Measurements from ENCODE around the gene SLC2A4RG. TPM values are rescaled to one million over a fixed set of nuclear protein-coding genes. Genes with fewer than 3 reads are reported as not detected.

SLC2A4RG gene, protein sequence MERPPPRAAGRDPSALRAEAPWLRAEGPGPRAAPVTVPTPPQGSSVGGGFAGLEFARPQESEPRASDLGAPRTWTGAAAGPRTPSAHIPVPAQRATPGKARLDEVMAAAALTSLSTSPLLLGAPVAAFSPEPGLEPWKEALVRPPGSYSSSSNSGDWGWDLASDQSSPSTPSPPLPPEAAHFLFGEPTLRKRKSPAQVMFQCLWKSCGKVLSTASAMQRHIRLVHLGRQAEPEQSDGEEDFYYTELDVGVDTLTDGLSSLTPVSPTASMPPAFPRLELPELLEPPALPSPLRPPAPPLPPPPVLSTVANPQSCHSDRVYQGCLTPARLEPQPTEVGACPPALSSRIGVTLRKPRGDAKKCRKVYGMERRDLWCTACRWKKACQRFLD
- total RNA-seq (2014; rRNA removed; shearing (Covaris generic)): 39.8 and 49.2 TPM in 2 replicates
- polyA plus RNA-seq (2015; cell fraction: cytosol; rRNA removed): 67.5 and 68.4 TPM in 2 replicates
- polyA plus RNA-seq (2015; cell fraction: nucleus; rRNA removed): 97.1 and 120 TPM in 2 replicates

DNA sequence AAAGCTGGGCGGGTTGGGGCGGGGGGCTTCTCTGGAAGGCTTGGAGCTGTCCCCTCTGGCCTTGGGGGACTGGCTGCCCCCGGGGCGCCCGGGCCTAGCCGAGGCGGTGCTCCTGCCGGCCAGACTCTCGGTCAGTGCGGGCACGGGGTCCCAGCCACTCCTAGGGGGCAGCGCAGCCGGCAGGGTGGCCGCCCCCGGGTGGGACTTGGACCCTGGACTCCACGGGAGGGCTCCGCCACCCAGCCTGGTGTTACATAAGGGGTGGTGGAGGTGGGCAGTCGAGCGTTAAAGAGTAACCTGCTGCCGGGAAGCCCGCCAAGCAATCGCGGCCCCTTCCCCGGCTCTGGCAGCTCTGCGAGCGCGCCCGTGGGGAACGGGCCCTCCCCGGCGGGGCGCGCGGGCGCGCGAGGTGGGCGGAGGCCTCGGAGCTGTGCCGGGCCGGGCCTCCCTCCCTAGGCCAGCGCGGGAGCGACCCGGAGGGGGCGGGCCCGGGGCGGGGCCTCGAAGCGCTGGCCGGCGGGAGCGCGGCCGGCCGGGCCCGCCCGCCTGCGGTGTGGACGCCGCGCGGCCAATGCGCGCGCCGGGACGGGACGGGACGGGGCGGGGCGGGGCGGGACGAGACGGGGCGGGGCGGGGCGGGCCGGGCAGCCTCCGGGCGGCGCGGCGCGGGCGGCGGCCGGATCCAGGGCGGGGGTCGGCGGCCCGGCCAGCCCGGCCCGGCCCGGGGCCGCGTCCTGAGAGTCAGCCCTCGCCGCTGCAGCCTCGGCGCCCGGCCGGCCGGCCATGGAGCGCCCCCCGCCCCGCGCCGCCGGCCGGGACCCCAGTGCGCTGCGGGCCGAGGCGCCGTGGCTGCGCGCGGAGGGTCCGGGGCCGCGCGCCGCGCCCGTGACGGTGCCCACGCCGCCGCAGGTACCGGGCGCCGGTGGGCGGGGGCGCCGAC is at the start of gene SLC2A4RG:
Gene SLC2A4RG, plus strand, starts transcription at position 647 of the 940 bp plus-strand sequence. Its CDS starts 137 bp downstream, at position 784.
- no peak for DNase-seq (ENCODE audit: low read depth)

DNA sequence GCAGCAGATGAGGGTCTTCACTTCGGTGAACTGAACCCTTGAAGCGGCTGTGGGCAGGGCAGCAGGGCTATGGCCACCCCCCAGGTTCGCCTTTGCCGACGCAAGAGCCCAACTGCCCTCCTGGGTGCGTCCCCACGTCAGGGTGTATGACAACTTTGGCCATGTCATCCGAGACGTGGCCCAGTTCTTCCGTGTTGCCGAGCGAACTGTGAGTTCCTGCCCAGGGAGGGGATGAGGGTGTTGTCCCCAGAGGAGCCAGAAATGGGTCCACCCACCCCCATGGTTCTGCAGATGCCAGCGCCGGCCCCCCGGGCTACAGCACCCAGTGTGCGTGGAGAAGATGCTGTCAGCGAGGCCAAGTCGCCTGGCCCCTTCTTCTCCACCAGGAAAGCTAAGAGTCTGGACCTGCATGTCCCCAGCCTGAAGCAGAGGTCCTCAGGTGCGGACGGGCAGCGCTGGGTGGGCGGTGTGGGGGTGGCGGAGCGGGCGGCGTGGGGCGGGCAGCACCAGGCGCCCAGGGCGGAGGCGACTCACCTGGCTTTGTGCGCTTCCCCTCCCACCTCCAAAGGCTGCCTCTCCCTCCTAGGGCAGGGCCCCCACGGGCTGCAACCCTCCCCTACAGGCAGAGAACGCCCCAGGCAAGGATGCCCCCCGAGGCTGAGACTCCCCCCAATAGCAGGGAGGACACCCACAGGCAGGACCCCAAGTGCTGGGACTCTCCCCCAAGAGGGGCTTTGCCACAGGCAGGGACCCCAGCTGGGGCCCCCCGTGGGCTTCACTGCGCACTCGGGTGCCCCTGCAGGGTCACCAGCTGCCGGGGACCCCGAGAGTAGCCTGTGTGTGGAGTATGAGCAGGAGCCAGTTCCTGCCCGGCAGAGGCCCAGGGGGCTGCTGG is 49.3 kb upstream of the SLC2A4RG start:
- no peak for DNase-seq (ENCODE audit: low read depth)

DNA sequence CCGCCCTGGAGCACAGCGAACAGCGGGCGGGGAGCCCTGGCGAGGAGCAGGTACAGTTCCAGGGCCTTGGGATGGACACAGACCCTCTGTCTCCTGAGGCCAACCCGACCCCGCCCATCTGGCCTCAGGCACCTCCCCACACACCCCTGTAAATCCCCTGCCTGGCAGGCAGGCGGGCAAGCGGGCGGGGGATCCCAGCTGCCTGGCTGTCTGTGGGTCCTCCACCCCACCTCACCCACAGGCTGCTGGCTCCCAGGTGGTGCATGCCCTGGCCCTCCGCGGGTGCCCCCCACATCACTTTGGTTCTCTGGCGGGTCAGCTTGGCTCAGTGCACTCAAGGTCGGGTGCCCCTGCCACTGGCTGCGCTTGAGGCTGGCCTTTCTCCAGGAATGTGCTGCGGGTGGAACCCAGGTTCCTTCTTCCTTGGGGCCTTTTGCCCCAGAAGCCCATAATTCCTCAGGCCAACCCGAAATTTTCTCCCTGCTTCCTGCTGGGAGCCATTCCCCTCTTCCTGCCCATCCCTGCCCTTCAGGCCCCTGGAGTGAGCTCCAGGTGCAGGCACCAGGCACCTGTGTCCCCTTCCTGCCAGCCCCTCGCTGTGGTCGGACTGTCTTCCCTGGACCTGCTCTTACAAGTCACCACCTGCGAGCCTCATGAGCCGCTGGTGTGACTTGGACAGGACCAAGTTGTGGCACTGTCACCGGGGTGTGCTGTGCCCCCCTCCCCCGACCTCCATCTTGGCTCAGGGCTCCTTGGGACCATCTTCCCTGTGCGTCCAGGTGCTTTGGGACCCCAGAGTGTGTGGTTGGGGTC is 48.5 kb upstream of the SLC2A4RG start:
- no peak for DNase-seq (ENCODE audit: low read depth)

DNA sequence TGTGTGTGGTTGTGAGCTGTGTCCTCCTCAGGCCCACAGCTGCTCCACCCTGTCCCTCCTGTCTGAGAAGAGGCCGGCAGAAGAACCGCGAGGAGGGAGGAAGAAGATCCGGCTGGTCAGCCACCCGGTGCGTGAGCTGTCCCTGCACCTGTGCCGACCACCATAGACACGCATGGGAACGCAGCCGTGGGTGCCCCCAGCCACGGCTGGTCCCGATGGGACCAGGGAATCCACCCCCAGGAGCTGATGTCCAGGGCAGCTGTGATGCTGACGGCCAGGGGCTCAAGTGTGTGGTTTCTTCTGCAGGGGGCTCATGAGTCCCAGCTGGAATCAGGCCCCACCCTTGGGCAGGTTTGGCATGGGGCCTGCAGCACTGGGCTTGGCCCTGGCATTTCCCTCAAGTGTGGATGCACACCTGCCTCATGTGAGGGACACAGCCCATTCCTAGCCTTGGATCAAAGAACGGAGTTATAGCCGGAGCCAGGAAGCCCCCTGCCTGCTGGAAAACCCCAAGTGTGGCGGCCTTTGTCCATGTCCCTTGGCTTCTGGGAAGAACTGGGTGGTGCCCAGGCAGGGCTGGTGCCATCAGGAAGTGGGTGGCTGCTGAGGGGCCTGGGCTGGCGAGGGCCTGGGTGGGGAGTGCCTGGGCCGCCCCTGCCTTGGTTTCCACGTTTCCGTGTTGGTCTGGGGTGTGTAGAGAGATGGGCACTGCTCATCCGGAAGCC is 47.7 kb upstream of the SLC2A4RG start:
- no peak for DNase-seq (ENCODE audit: low read depth)

DNA sequence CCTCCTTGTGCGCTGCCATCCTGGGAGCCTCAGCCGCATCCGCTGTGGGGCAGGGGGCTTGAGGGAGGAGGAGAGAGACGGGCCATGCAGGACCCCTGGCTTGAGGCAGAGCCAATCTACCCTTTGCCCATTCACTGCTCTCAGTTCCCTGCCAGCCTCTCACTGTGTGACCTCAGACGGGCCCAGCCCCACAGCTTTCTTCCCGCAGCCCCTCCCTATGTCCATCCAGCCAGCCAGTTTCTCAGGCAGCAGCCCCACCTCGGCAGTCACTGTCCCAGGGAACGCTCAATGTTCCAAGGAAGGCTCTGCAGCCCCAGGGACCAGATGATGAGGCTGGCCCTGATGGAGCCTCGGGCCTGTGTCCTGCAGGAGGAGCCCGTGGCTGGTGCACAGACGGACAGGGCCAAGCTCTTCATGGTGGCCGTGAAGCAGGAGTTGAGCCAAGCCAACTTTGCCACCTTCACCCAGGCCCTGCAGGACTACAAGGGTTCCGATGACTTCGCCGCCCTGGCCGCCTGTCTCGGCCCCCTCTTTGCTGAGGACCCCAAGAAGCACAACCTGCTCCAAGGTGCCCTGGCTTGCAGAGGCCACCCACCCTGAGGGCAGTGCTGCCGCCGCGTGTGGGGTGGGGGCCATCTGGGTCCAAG is 47.0 kb upstream of the SLC2A4RG start:
- no peak for DNase-seq (ENCODE audit: low read depth)

DNA sequence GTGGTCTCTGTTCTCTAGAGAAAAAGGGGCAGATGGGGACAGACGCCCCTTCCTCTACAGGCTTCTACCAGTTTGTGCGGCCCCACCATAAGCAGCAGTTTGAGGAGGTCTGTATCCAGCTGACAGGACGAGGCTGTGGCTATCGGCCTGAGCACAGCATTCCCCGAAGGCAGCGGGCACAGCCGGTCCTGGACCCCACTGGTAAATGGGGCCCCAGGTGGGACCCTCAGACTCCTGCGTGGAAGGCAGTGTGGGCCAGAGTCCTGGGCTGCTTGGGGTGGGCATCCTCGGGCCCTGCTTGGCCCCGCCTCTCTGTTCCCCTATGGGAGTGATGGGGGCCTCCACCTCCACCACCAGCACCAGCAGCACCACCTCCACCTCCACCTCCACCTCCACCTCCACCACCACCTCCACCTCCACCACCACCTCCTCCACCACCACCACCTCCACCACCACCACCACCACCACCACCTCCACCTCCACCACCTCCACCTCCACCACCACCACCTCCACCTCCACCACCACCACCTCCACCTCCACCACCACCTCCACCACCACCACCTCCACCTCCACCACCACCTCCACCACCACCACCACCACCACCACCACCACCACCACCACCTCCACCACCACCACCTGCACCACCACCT is 46.4 kb upstream of the SLC2A4RG start:
- no peak for DNase-seq (ENCODE audit: low read depth)

DNA sequence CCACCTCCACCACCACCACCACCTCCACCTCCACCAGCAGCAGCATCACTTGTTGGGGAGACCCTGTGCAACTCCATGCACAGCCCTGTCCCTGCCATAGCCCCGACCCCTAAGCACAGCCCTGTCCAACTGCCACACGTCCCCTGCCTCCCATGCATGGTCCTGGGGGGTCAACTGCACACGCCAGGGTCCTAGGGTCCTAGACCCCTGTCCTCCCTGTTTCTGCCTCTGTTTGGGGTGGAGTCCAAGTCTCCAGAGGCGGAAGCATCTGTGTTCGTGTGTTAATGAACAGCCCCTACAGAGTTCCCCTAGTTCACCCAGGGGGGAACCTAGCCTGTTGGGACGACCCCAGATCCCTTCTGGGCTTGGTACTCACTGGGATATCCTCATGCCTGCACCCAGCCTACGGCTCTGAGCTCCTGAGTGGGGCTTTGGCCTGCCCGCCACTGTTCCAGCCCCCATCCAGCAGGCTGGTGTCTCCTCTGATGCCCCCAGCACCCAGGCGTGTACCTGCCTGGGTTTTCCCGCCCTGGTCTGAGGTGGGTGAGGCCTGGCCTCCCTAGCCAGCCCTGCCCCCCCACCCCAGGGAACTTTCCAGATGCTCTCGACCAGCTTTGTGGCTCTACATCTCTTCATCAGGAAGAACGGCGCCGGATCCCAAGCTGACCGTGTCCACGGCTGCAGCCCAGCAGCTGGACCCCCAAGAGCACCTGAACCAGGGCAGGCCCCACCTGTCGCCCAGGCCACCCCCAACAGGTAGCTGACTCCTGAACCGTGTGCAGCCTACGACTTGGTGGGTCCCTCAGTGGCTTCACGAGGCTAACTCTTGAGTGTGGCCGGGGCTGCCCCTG is 45.6 kb upstream of the SLC2A4RG start:
- DNase-seq (ENCODE audit: low read depth): no peak

DNA sequence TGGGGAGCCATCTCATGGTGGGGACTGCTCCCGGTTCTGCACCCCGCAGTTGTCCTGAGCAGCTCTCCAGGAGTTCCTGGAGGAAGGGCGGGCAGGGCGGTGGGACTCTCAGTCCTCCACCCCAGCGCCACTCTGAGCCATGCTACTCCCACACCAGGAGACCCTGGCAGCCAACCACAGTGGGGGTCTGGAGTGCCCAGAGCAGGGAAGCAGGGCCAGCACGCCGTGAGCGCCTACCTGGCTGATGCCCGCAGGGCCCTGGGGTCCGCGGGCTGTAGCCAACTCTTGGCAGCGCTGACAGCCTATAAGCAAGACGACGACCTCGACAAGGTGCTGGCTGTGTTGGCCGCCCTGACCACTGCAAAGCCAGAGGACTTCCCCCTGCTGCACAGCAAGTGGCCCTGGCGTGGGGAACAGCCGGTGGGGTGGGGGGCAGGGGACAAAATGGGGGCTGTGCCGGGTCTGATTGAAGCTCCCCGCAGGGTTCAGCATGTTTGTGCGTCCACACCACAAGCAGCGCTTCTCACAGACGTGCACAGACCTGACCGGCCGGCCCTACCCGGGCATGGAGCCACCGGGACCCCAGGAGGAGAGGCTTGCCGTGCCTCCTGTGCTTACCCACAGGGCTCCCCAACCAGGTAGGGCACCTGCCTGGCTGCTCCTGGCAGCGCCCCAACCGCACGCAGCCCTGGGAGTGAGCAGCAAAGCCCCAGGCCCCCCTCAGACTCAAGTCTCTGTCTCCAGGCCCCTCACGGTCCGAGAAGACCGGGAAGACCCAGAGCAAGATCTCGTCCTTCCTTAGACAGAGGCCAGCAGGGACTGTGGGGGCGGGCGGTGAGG is 44.8 kb upstream of the SLC2A4RG start:
- no peak for DNase-seq (ENCODE audit: low read depth)

DNA sequence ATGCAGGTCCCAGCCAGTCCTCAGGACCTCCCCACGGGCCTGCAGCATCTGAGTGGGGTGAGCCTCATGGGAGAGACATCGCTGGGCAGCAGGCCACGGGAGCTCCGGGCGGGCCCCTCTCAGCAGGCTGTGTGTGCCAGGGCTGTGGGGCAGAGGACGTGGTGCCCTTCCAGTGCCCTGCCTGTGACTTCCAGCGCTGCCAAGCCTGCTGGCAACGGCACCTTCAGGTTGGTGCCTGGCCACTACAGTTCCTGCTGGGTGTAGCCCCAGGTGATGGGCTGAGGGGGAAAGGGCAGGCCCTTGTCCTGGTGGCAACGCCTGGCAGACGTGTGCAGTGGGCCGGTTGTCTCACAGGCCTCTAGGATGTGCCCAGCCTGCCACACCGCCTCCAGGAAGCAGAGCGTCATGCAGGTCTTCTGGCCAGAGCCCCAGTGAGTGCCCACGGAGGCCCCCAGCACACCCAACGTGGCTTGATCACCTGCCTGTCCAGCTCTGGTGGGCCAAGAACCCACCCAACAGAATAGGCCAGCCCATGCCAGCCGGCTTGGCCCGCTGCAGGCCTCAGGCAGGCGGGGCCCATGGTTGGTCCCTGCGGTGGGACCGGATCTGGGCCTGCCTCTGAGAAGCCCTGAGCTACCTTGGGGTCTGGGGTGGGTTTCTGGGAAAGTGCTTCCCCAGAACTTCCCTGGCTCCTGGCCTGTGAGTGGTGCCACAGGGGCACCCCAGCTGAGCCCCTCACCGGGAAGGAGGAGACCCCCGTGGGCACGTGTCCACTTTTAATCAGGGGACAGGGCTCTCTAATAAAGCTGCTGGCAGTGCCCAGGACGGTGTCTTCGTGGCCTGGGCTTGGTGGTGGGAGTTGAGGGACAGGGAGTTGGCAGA is 43.9 kb upstream of the SLC2A4RG start:
- no peak for DNase-seq (ENCODE audit: low read depth)

DNA sequence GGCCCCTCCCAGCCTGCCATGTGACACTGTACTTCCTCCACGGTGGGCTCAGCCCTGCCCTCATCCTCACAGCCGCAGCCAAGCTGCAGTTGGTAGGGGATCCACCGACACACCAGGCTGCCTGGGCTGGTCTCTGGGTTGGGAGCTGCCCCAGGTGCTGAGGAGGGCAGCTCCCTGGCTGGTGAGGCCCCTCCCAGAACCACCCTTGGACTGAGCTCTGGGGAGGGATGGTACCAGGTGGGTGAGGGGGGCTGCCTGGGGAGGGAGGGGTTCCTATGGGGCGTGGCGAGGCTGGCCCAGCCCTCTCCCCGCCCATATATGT is 43.3 kb upstream of the SLC2A4RG start:
- no peak for DNase-seq (ENCODE audit: low read depth)

DNA sequence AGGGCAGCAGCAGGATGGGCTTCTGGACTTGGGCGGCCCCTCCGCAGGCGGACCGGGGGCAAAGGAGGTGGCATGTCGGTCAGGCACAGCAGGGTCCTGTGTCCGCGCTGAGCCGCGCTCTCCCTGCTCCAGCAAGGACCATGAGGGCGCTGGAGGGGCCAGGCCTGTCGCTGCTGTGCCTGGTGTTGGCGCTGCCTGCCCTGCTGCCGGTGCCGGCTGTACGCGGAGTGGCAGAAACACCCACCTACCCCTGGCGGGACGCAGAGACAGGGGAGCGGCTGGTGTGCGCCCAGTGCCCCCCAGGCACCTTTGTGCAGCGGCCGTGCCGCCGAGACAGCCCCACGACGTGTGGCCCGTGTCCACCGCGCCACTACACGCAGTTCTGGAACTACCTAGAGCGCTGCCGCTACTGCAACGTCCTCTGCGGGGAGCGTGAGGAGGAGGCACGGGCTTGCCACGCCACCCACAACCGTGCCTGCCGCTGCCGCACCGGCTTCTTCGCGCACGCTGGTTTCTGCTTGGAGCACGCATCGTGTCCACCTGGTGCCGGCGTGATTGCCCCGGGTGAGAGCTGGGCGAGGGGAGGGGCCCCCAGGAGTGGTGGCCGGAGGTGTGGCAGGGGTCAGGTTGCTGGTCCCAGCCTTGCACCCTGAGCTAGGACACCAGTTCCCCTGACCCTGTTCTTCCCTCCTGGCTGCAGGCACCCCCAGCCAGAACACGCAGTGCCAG is 42.8 kb upstream of the SLC2A4RG start, which contains the start of gene TNFRSF6B:
Gene TNFRSF6B, plus strand, starts transcription at position 25 of the 729 bp plus-strand sequence. Its CDS starts 116 bp downstream, at position 141.
- no peak for DNase-seq (ENCODE audit: low read depth)

DNA sequence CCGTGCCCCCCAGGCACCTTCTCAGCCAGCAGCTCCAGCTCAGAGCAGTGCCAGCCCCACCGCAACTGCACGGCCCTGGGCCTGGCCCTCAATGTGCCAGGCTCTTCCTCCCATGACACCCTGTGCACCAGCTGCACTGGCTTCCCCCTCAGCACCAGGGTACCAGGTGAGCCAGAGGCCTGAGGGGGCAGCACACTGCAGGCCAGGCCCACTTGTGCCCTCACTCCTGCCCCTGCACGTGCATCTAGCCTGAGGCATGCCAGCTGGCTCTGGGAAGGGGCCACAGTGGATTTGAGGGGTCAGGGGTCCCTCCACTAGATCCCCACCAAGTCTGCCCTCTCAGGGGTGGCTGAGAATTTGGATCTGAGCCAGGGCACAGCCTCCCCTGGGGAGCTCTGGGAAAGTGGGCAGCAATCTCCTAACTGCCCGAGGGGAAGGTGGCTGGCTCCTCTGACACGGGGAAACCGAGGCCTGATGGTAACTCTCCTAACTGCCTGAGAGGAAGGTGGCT is 42.2 kb upstream of the SLC2A4RG start:
- DNase-seq (ENCODE audit: low read depth): no peak

DNA sequence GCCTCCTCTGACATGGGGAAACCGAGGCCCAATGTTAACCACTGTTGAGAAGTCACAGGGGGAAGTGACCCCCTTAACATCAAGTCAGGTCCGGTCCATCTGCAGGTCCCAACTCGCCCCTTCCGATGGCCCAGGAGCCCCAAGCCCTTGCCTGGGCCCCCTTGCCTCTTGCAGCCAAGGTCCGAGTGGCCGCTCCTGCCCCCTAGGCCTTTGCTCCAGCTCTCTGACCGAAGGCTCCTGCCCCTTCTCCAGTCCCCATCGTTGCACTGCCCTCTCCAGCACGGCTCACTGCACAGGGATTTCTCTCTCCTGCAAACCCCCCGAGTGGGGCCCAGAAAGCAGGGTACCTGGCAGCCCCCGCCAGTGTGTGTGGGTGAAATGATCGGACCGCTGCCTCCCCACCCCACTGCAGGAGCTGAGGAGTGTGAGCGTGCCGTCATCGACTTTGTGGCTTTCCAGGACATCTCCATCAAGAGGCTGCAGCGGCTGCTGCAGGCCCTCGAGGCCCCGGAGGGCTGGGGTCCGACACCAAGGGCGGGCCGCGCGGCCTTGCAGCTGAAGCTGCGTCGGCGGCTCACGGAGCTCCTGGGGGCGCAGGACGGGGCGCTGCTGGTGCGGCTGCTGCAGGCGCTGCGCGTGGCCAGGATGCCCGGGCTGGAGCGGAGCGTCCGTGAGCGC is 41.6 kb upstream of the SLC2A4RG start:
- DNase-seq (ENCODE audit: low read depth): no peak

All from HT1080 (cell line).